Mucosa of descending colon (tissue), 3 donors: ENCODE data around the gene PTPRJ. TPM values are rescaled to one million over a fixed set of nuclear protein-coding genes. Genes with fewer than 3 reads are reported as not detected.
"Not testable (repeated sequence)": the region's sequence is repeated elsewhere in the genome, so short reads cannot be mapped to it uniquely, and the experiment has no call there.

Experiments used
- ATAC-seq: fragments of 200-7000 bp; cut with Tn5 transposase; one replicate; pipeline ENCODE4 v1.9.1; 2020; ENCODE audit warnings: mild to moderate bottlenecking, moderate library complexity
- DNase-seq, 3 donors: peaks; one replicate each; pipeline ENCODE4 v3.0.0-alpha.2; 2020
- H3K36me3 ChIP-seq: fragments of 200-600 bp; one replicate; pipeline ENCODE4 v1.8.0; 2021; ENCODE audit warnings: low read depth, mild to moderate bottlenecking
- H3K4me1 ChIP-seq: fragments of 200-600 bp; one replicate; pipeline ENCODE4 v1.8.0; 2021; ENCODE audit warnings: low read depth, mild to moderate bottlenecking
- H3K4me3 ChIP-seq: fragments of 200-600 bp; one replicate; pipeline ENCODE4 v1.8.0; 2021; ENCODE audit warnings: mild to moderate bottlenecking
- H3K9me3 ChIP-seq: fragments of 200-600 bp; one replicate; pipeline ENCODE4 v1.8.0; 2021; ENCODE audit warnings: mild to moderate bottlenecking
- intact Hi-C, 2 donors: fragments of 100-400 bp; cut with DNase I in 1 of 2; cut with micrococcal nuclease in 1 of 2; formaldehyde crosslinking; loops; one replicate each; pipeline versions ENCODE4 v1.11.0 to v1.11.1; 2022; cut with DNase I, micrococcal nuclease
- total RNA-seq, 3 donors: library from RNA; stranded (reverse); fragmentation: NEBNext Ultra II Directional in 2 of 3; extraction: Animal tissue kit (Norgen Biotek cat#: 25700) in 2 of 3; gene quantifications; one replicate each; pipeline versions ENCODE4 v1.2.1 to v1.2.4, GENCODE V29; 2021 to 2023
- TF ChIP-seq, protein P1 (sequence below): fragments of 200-600 bp; IDR thresholded peaks from one replicate; pipeline ENCODE4 v1.8.0; 2022; ENCODE audit warnings: antibody characterized with exemption, mild to moderate bottlenecking
- donor health status: DM: no; HTN: no; CAD: no; lungs with moderate emphysema.
- donor health status: DM: no; HTN: no; CAD: no.
- donor health status: DM: no; HTN: yes; CAD: no.

The PTPRJ gene
- total RNA-seq, 3 donors from 2014 or later = 27.8 to 54.6 (median 44.0) TPM

DNA sequence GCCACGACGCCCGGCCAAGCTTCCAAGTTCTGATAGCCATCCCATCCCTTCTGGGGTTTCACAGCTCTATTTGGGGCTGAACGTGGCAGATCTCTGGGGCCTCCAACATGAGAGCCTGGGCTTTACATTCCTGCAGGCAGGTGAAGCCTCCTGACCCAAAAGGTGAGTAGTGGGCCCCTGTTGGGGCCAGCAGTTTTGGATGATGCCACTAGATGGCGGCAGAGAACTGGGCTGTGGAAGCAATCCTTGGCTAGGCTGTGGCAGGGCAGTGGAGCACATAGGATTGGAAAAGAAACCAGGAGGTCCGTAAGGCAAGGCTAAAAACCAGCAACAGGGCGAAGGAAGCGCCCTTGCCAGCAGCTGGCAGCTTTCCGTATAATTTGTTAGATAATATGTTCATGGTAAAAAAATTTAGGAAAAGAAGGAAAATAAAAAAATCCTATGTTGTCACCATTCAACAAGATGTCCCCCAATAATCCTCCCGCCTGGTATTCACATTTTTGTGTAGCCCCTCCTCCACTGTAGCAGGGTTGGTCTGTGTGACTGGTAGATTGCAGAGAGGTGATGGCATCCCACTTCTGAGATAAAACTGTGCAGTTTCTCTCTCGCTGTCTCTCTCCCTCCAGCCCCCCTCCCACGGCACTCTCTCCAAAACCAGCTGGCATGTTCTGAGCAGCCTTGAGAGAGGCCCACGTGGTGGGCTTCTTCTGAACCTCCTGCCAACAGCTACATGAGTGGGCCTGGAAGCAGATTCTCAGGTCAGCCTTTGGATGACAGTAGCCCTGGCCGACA, 192.7 kb downstream of the PTPRJ start:
- no peak overlapping the region for H3K4me3 ChIP-seq
- peak; percentile 90 for ATAC-seq
- DNase-seq = peak; percentile 60 to 69 (median 68)
- intact Hi-C loops = no loop called here
- H3K4me1 ChIP-seq = no peaks in the 10 kb centered on the region
- H3K36me3 ChIP-seq = no peaks in the 10 kb centered on the region
- no peaks in the 10 kb centered on the region for H3K9me3 ChIP-seq
- TF ChIP-seq, protein P1, sequence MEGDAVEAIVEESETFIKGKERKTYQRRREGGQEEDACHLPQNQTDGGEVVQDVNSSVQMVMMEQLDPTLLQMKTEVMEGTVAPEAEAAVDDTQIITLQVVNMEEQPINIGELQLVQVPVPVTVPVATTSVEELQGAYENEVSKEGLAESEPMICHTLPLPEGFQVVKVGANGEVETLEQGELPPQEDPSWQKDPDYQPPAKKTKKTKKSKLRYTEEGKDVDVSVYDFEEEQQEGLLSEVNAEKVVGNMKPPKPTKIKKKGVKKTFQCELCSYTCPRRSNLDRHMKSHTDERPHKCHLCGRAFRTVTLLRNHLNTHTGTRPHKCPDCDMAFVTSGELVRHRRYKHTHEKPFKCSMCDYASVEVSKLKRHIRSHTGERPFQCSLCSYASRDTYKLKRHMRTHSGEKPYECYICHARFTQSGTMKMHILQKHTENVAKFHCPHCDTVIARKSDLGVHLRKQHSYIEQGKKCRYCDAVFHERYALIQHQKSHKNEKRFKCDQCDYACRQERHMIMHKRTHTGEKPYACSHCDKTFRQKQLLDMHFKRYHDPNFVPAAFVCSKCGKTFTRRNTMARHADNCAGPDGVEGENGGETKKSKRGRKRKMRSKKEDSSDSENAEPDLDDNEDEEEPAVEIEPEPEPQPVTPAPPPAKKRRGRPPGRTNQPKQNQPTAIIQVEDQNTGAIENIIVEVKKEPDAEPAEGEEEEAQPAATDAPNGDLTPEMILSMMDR = peak; percentile 83

DNA sequence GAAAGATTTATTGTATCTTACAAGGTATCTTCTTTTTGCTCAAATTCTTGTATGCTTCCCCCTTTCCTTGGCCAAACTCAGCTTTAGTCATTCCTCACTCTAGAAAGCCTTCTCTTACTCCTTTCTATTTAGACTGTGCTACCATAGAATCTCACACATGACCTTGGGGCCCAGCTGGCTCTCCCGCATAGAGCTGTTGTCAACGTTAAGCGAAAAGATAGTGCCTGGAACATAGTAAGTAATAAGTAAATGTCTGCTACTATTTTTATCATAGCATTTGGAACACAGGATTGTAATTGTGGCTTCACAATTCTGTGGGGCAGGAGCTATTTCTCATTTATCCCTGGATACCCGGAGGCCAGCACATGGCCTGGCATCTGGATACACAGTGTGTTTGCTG, 197.3 kb downstream of the PTPRJ start:
- no peak for ATAC-seq
- TF ChIP-seq, protein P1 = no peak
- no peak for DNase-seq
- intact Hi-C loops = no loop called here
- no peak overlapping the region for H3K4me3 ChIP-seq
- H3K36me3 ChIP-seq = no peaks in the 10 kb centered on the region
- no peaks in the 10 kb centered on the region for H3K9me3 ChIP-seq
- no peaks in the 10 kb centered on the region for H3K4me1 ChIP-seq

DNA sequence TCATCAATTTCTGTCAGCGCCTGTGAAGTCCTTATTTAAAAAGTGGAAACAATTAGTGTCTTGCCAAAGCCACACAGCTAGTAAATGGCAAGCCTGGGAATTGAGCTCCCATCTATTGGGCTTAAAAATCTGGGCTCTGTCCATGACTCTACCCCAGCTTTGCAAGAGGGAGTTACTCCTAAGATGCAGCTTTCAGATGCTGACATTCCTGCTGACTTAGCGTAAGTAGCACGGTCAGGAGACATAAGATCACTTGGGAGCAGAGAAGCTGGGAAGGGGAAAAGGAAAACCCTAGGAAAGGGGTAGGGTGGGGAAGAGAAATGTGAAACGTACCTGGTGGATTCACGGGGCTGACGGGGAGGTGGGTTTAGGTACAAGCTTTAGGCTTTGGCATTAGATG, 200.3 kb downstream of the PTPRJ start:
- no peaks in the 10 kb centered on the region for H3K9me3 ChIP-seq
- no peak for ATAC-seq
- TF ChIP-seq, protein P1 = no peak
- no peak overlapping the region for H3K4me3 ChIP-seq
- no peaks in the 10 kb centered on the region for H3K4me1 ChIP-seq
- no peaks in the 10 kb centered on the region for H3K36me3 ChIP-seq
- intact Hi-C loops = no loop called here
- DNase-seq = no peak

DNA sequence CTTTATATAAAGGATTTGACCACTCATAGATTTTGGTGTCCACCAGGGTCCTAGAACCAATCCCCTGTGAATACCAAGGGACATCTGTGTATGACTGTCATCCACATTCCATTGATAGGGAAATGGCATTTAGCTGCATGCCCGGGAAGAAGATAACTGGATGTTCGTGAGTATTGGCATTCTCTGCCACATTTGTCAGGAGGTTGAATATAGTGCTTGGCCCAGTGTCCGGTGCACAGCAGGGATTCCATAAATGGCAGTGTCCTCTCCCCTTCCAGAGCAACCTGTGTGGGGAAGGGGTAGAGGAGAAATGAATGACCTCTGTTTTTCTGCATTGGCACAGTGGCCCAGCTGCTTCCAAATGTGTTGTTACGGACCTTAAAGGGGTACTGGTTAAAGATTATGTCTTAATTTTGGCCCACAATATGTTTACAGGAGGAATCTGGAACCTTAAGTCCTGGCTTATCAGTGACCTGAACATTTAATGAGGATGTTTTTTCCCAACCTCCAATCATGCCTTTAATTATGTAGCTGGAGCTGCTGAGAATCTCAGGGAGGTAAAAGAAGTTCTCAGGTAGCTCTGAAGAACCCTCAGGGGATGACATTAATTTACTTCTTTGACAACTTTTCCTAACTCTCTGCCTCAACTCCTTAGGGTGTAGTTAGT, 202.6 kb downstream of the PTPRJ start:
- TF ChIP-seq, protein P1 = no peak
- H3K9me3 ChIP-seq = no peaks in the 10 kb centered on the region
- intact Hi-C loops = no loop called here
- ATAC-seq (no peak), DNase-seq (no peak)
- H3K4me1 ChIP-seq = no peaks in the 10 kb centered on the region
- H3K4me3 ChIP-seq = no peak overlapping the region
- H3K36me3 ChIP-seq = no peaks in the 10 kb centered on the region

DNA sequence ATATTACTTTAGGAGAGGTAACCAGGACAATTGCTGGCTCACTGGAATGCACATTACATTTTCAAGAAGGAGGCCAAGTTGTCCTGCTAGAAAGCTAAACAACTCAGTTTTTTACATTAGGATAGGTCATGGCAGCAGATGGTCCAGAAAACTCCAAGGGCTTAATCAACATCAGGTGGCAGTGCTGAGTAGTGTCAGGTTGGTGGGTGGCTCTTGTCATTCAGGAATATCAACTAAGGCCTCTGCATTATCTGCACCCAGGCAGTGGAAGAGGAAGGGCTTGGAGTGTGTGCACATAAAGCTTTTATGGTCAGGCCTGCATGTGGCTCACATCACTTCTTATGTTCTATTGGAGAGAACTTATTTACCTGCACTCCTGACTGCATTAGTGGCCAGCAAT, 204.1 kb downstream of the PTPRJ start:
- H3K36me3 ChIP-seq = no peaks in the 10 kb centered on the region
- TF ChIP-seq, protein P1 = no peak
- no peaks in the 10 kb centered on the region for H3K4me1 ChIP-seq
- intact Hi-C loops = no loop called here
- ATAC-seq (no peak), DNase-seq (no peak)
- no peak overlapping the region for H3K4me3 ChIP-seq
- H3K9me3 ChIP-seq = no peaks in the 10 kb centered on the region

DNA sequence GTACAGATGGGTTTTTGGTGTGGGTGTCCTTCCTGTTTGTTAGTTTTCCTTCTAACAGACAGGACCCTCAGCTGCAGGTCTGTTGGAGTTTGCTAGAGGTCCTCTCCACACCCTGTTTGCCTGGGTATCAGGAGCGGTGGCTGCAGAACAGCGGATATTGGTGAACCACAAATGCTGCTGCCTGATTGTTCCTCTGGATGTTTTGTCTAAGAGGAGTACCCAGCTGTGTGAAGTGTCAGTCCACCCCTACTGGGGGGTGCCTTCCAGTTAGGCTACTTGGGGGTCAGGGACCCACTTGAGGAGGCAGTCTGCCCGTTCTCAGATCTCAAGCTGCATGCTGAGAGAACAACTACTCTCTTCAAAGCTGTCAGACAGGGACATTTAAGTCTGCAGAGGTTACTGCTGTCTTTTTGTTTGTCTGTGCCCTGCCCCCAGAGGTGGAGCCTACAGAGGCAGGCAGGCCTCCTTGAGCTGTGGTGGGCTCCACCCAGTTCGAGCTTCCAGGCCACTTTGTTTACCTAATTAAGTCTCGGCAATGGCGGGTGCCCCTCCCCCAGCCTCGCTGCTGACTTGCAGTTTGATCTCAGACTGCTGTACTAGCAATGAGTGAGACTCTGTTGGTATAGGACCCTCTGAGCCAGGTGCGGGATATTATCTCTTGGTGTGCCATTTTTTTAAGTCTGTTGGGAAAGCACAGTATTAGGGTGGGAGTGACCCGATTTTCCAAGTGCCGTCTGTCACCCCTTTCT, 210.7 kb downstream of the PTPRJ start:
- H3K4me1 ChIP-seq, intact Hi-C loops, H3K9me3 ChIP-seq, ATAC-seq, H3K36me3 ChIP-seq, H3K4me3 ChIP-seq: not testable (repeated sequence)
- peak in 1 of 3 donors; percentile 36 for DNase-seq
